SW480 (cell line): Measurements from ENCODE around the gene ZNF804B.
"Not testable (repeated sequence)": the region's sequence is repeated elsewhere in the genome, so short reads cannot be mapped to it uniquely, and the experiment has no call there.

ENCODE experiments used
- DNase-seq: peaks from one replicate; pipeline ENCODE4 v3.0.0-alpha.2; 2016; ENCODE audit warnings: low spot score

The ZNF804B gene

GRCh38 chr7:89085580-89085979 is 326.1 kb downstream of the ZNF804B start:
- no peak for DNase-seq

DNA sequence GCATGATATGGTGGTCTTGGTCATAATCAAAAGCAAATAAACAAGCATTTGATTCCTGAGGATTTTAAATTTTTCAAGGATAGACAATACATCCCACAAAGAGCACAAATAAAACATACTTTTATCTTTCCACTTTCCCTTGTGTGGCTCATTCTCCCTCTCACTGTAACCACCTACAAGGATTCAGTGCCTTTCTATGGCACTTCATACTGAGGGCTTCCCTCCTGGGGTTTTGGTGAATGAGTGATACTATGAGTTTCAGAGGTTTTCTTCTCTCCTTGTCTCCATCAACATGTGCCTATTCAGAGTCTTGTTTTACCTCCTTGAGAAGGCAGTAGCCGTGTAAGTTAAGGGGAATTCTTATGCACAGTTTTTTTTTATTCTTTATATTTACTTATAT is 332.1 kb downstream of the ZNF804B start:
- DNase-seq: no peak

DNA sequence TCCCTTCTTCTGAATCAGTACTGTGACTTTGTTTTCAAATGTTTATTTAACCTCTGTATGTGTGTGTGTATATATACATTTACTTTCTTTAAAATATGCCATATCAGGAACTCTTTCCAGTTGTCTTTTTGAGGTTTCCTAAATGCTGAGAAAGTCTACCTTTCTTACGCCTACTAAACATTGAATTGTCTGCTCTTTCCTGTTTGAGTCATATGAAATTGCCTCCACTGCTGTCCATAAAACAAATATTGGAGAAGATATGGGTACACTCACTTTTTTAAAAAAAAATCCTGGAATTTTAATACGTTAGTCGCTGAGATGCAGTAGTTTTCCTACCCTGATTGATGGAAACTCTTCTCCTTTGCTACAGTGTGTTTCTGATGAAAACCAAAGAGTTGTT is 334.8 kb downstream of the ZNF804B start:
- DNase-seq: no peak

DNA sequence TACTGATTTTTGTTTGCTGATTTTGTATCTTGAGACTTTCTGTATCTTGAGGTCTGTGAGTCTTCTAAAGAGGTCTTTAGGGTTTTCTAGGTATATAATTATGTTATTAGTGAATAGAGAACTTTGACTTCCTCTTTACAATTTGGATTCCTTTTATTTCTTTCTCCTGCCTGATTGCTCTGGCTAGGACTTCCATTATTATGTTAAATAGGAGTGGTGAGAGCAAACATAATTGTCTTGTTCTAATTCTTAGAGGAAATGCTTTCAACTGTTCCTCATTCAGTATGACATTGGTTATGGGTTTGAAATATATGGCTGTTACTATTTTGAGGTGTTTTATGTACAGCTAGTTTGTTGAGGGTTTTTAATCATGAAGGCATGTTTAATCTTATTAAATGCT is 344.1 kb downstream of the ZNF804B start:
- no peak for DNase-seq

- no peak for DNase-seq
Measured at GRCh38 chr7:89104748-89105685, 345.5 kb downstream of the ZNF804B start.

DNA sequence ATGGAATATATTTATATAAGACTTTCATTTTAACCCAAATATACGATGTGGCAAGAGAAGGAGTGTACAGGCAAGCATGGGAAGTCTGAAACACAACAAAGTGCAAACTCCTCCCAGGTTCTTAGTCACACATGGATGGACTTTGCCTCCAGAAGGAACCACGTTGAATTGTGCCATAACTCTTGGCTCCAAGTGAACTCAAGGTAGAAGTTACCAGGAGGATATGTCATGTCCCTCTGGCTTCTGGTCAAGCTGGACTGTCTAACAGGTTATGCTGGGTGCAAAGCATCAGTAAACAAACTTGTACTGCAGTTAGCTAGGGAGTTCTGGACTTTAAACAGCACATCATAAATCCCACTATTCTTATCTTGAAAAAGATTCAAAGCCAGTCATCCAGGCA is 364.4 kb downstream of the ZNF804B start:
- no peak for DNase-seq

- no peak for DNase-seq
Measured at GRCh38 chr7:89129600-89130375, 370.3 kb downstream of the ZNF804B start.

DNA sequence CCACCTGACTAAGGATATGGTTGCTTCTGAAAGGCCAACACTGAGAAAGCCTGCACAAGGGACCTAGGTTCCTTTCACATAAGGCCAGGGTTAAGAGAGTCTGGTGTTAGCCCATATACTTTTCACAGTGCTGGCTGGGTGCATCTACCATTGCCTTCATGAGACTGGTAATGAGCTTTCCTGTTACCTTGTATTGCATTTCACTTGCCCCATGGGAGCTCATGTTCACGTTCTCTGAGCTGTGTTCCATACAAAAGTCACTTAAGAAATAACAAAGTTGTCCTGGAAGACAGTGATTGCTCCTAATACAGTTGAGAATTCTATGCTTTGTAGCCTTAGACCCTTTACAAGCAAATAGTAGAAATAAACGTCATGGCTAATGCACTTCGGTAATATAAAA is 373.9 kb downstream of the ZNF804B start:
- no peak for DNase-seq

DNA sequence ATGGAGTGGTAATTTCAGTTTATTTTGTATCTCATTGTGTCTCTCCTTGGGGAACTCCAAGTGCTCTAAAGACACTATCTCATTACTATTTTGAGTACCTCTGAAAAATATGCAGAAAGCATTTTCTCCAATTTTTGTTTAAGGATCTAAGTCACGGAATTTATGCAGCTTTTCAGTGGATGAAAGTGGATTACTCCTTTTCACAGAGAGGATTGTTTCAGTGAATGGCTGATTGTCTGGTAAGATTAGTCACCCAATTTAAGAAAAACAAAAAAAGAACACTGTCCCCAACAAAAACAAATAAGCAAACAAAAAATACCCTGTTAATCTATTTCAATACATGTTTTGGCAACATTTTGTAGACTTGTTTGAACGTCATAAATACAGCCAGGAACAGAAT is 374.3 kb downstream of the ZNF804B start:
- DNase-seq: no peak

- no peak for DNase-seq
Measured at GRCh38 chr7:89145801-89146200, 386.3 kb downstream of the ZNF804B start.

- no peak for DNase-seq
Measured at GRCh38 chr7:89160107-89160506, 400.6 kb downstream of the ZNF804B start.

GRCh38 chr7:89165421-89165820 is 405.9 kb downstream of the ZNF804B start:
- DNase-seq: no peak

GRCh38 chr7:89170628-89171027 is 411.1 kb downstream of the ZNF804B start:
- DNase-seq: no peak

- DNase-seq: no peak
Measured at GRCh38 chr7:89182116-89182515, 422.6 kb downstream of the ZNF804B start.

- DNase-seq: no peak
Measured at GRCh38 chr7:89183712-89184111, 424.2 kb downstream of the ZNF804B start.

GRCh38 chr7:89200758-89201157 is 441.3 kb downstream of the ZNF804B start:
- no peak for DNase-seq

GRCh38 chr7:89223900-89224395 is 464.4 kb downstream of the ZNF804B start:
- DNase-seq: no peak

GRCh38 chr7:89228688-89229171 is 469.2 kb downstream of the ZNF804B start:
- DNase-seq: not testable (repeated sequence)

GRCh38 chr7:89238156-89238555 is 478.7 kb downstream of the ZNF804B start:
- DNase-seq: no peak

GRCh38 chr7:89246196-89246595 is 486.7 kb downstream of the ZNF804B start:
- DNase-seq: no peak

GRCh38 chr7:89247207-89247606 is 487.7 kb downstream of the ZNF804B start:
- DNase-seq: no peak

DNA sequence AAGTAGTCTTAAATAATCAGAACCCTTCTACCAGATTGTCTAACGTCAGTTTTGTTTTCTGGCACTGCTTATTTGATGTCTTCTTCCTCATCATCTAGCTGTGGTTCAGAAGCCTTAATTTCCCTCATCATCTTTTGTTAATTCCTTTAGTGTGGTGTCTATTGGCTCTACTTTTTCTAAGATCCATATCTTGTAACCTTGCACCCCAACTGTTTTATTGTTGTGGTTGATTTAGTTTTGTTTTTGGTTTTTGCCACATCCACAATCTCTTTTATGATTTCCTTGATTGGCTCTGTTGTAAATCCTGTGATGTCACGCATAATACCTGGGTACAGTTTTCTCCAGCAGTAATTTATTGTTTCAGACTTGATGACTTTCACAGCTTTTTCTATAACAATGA is 499.6 kb downstream of the ZNF804B start:
- no peak for DNase-seq

GRCh38 chr7:89264126-89264525 is 504.6 kb downstream of the ZNF804B start:
- no peak for DNase-seq
